AG04450 (cell line): Measurements from ENCODE around the gene GNL1. TPM values are rescaled to one million over a fixed set of nuclear protein-coding genes. Genes with fewer than 3 reads are reported as not detected.
"Not testable (repeated sequence)": the region's sequence is repeated elsewhere in the genome, so short reads cannot be mapped to it uniquely, and the experiment has no call there.

Experiments
- CTCF ChIA-PET: fragments of 300-600, 350-600 bp; formaldehyde crosslinking; extraction: SDS; loops from one replicate; lab custom pipeline; 2022; ENCODE audit warnings: antibody characterized with exemption, inconsistent platforms; lab: Charles Lee
- POLR2A ChIA-PET: fragments of 350-600 bp; formaldehyde crosslinking; extraction: SDS; loops from one replicate; lab custom pipeline; 2021; ENCODE audit warnings: antibody characterized with exemption, inconsistent platforms; lab: Yijun Ruan, JAX
- DNase-seq: peaks from one replicate; pipeline ENCODE4 v3.0.0-alpha.2; 2011; ENCODE audit warnings: low read depth, low spot score
- H3K27ac ChIP-seq: one replicate; pipeline ENCODE4 v1.5.1; 2012; ENCODE audit warnings: low read depth, low read length, control low read depth
- H3K27me3 ChIP-seq: one replicate; pipeline ENCODE4 v1.6.0; 2012; ENCODE audit warnings: low read length; ENCODE audit not compliant: control insufficient read depth, insufficient read depth
- H3K4me3 ChIP-seq: 2 replicates; pipeline ENCODE4 v1.5.1; 2011; ENCODE audit warnings: mild to moderate bottlenecking, low read depth, low read length, control low read depth
- H3K9me3 ChIP-seq: 2 replicates; pipeline ENCODE4 v1.5.1; 2012; ENCODE audit warnings: low read length; ENCODE audit not compliant: control insufficient read depth, insufficient read depth
- CTCF ChIP-seq: IDR thresholded peaks from 2 replicates; pipeline ENCODE4 v1.5.1; 2011; ENCODE audit warnings: low read depth, low read length, control low read depth, inconsistent platforms
- polyA plus RNA-seq: library from polyadenylated mRNA; depleted of rRNA; stranded (reverse); fragments of >200 nt; gene quantifications from 2 replicates; pipeline ENCODE4 v1.2.3, GENCODE V29; 2011

Gene GNL1
- polyA plus RNA-seq, 1 experiment = 41.7 TPM

DNA sequence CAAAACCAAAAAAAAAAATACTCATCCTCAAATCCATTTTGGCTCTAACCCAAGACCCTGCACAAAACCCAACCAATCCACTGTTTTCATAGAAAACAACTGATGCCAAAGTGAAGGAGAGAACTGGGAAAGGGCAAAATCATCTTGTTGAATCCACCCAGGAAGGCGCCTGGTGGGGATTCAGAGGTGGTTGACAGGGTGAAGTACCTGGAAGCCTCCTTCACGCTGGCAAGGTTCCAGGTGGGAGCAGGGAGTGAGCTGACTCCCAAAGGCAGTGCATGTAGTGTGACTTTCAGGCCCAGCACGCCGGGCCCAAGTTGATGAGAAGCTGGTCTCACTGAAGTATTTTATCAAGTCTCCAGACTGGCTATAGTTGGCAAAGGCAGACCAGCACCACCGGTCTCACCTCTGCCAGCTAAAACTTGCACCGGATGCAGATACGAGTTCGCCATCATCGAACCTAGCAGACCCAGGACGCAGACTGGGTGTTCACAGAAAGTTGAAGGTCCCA is 44.2 kb upstream of the GNL1 start:
- no peaks in the 10 kb centered on the region for H3K27me3 ChIP-seq
- no peak overlapping the region for H3K4me3 ChIP-seq
- H3K27ac ChIP-seq = peak overlapping the region; percentile 21
- no peak for TF ChIP-seq CTCF
- H3K9me3 ChIP-seq = no peaks in the 10 kb centered on the region; the same call in 1 of the 2 replicates
- ChIA-PET POLR2A (interaction anchor here (1.4 to 6.4 kb wide), 2 partner anchors 10 to 14 kb away, joined by 7 to 69 read pairs; no protein-coding TSS in a partner anchor), CTCF (interaction anchor here (1.4 kb wide), 1 partner anchor 118 kb away, joined by 3 read pairs; no protein-coding TSS in a partner anchor)
- DNase-seq = no peak

GRCh38 chr6:30599625-30600324 is 43.5 kb upstream of the GNL1 start:
- no peak for DNase-seq
- ChIA-PET CTCF (interaction anchor here (1.4 kb wide), 1 partner anchor 118 kb away, joined by 3 read pairs; no protein-coding TSS in a partner anchor), POLR2A (interaction anchor here (1.4 to 6.4 kb wide), 2 partner anchors 11 to 14 kb away, joined by 7 to 69 read pairs; no protein-coding TSS in a partner anchor)
- TF ChIP-seq CTCF = no peak
- no peaks in the 10 kb centered on the region; the same call in 1 of the 2 replicates for H3K9me3 ChIP-seq
- H3K27ac ChIP-seq = peak overlapping the region; percentile 0
- H3K4me3 ChIP-seq = no peak overlapping the region
- no peaks in the 10 kb centered on the region for H3K27me3 ChIP-seq

- CTCF ChIA-PET = interaction anchor here (0.6 to 1.4 kb wide), 2 partner anchors 117 to 538 kb away, joined by 3 read pairs; no protein-coding TSS in a partner anchor
- Histone ChIP-seq H3K9me3 (no peaks in the 10 kb centered on the region; the same call in 1 of the 2 replicates), H3K27me3 (no peaks in the 10 kb centered on the region), H3K4me3 (no peak overlapping the region), H3K27ac (no peak overlapping the region)
- POLR2A ChIA-PET = interaction anchor here (6.4 kb wide), 1 partner anchor 15 kb away, joined by 69 read pairs; no protein-coding TSS in a partner anchor
- DNase-seq = no peak
- TF ChIP-seq CTCF = no peak
These were observed 42.8 kb upstream of the GNL1 start for GRCh38 chr6:30598912-30599624.

GRCh38 chr6:30597315-30598144 is 41.2 kb upstream of the GNL1 start:
- not testable (repeated sequence) for H3K27ac ChIP-seq, H3K4me3 ChIP-seq, H3K27me3 ChIP-seq, H3K9me3 ChIP-seq
- TF ChIP-seq CTCF = peak; percentile 78
- ChIA-PET POLR2A (interaction anchor here (0.6 to 6.4 kb wide), 9 partner anchors 10 to 1182 kb away, joined by 3 to 69 read pairs (median 4); partner anchors contain the start of gene PRR3), CTCF (interaction anchor here (0.7 to 2.8 kb wide), 17 partner anchors 10 to 144 kb away, joined by 3 to 29 read pairs (median 4); partner anchors contain the start of genes ABCF1, DHX16 and PRR3)
- DNase-seq = peak; percentile 48
